Measurements from ENCODE around the gene CCBE1.

DNA sequence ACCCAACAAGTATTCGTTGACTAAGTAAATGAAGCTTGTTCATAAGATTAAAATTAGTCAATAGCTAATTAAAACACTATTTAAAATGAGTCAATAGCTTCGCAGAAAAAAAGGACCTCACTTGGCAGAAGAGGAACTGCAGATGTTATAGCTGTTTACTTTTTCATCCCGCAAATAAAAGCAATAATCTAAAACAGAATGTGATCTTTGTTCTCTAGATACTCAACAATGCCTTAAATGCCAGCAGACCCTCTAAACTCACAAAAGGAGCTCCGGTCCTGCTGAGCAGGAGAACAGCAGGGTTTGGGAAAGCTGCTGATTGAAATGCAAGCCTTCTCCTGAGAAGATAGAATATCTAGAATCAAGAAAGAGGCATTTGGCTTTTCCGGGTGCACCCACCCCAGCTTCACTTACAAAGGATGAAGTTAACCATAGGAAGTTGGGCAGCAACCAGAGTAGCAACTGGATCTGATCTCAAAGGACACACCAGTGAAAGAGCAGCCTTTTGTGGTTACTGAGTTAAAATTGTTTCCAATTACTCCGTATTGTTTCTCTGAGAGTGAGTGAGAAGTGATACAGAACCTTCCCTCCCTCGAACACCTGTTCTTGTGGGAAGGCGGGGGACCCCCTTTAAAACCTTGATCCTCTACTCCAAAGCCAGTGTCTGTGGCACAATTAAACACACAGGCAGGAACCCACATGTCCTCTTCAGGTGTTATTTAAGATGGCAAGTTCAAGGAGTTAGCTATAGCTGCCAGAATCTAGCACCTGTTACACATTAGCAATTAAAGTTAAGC lies 6.8 kb downstream of the CCBE1 start:
- TF ChIP-seq EZH2 (IDR thresholded peaks at IDR 0.05; ENCODE audit: borderline replicate concordance, insufficient read depth, low read length, poor library complexity, severe bottlenecking) (no peak), CTCF (IDR thresholded peaks at IDR 0.05; ENCODE audit: poor library complexity, severe bottlenecking) (no peak), RAD21 (conservative IDR thresholded peaks at IDR 0.05) (no peak)
